Measurements from ENCODE around the gene AKT3. TPM values are rescaled to one million over a fixed set of nuclear protein-coding genes. Genes with fewer than 3 reads are reported as not detected.

Gene AKT3
- total RNA-seq, 4 donors from 2014 or later: 8.5 to 16.0 (median 15.2) TPM

GRCh38 chr1:243505986-243506689, 343.9 kb downstream of the AKT3 start:
- Histone ChIP-seq H3K27me3 (no peaks in the 10 kb centered on the region), H3K27ac (no peak overlapping the region), H3K9me3 (no peaks in the 10 kb centered on the region), H3K36me3 (peaks cover 0 to 15% of the 10 kb centered on the region in 2 donors), H3K4me1 (no peaks in the 10 kb centered on the region), H3K4me3 (no peak overlapping the region)
- intact Hi-C loops (cut with DNase I; ENCODE audit: low total_unique reads): no loop called here
- in situ Hi-C loops (cut with MboI; ENCODE audit: low sequenced_read_pairs in 4 of 4): no loop called here
- DNase-seq (no peak), ATAC-seq (no peak)
- TF ChIP-seq POLR2A (IDR thresholded peaks at IDR 0.05) (no peak), CTCF (IDR thresholded peaks at IDR 0.05 in 4 of 5, conservative IDR thresholded peaks at IDR 0.05 in 1 of 5) (no peak)

GRCh38 chr1:243503155-243503554, 346.9 kb downstream of the AKT3 start:
- Histone ChIP-seq H3K4me1 (no peaks in the 10 kb centered on the region), H3K27ac (no peak overlapping the region), H3K4me3 (no peak overlapping the region), H3K9me3 (no peaks in the 10 kb centered on the region), H3K36me3 (peaks cover 0 to 15% of the 10 kb centered on the region in 2 donors), H3K27me3 (no peaks in the 10 kb centered on the region)
- no peak for TF ChIP-seq CTCF (IDR thresholded peaks at IDR 0.05 in 4 of 5, conservative IDR thresholded peaks at IDR 0.05 in 1 of 5)
- TF ChIP-seq POLR2A (IDR thresholded peaks at IDR 0.05): no peak
- ATAC-seq (no peak), DNase-seq (no peak)
- intact Hi-C loops (cut with DNase I; ENCODE audit: low total_unique reads): no loop called here
- in situ Hi-C loops (cut with MboI; ENCODE audit: low sequenced_read_pairs in 4 of 4): no loop called here

- intact Hi-C loops (cut with DNase I; ENCODE audit: low total_unique reads) (no loop called here), in situ Hi-C loops (cut with MboI; ENCODE audit: low sequenced_read_pairs in 4 of 4) (no loop called here)
- Histone ChIP-seq H3K4me1 (peaks cover 3 to 4% of the 10 kb centered on the region in 2 donors), H3K27ac (no peak overlapping the region), H3K27me3 (no peaks in the 10 kb centered on the region), H3K36me3 (peaks cover 0 to 15% of the 10 kb centered on the region in 2 donors), H3K9me3 (no peaks in the 10 kb centered on the region), H3K4me3 (no peak overlapping the region)
- DNase-seq (no peak), ATAC-seq (no peak)
- TF ChIP-seq CTCF (IDR thresholded peaks at IDR 0.05 in 4 of 5, conservative IDR thresholded peaks at IDR 0.05 in 1 of 5): no peak
- TF ChIP-seq POLR2A (IDR thresholded peaks at IDR 0.05): no peak
Observed at GRCh38 chr1:243501002-243501401, 349.0 kb downstream of the AKT3 start.

- no peaks in the 10 kb centered on the region for H3K9me3 ChIP-seq
- TF ChIP-seq CTCF (IDR thresholded peaks at IDR 0.05 in 4 of 5, conservative IDR thresholded peaks at IDR 0.05 in 1 of 5): no peak
- TF ChIP-seq POLR2A (IDR thresholded peaks at IDR 0.05): no peak
- no peak overlapping the region for H3K4me3 ChIP-seq
- ATAC-seq (no peak), DNase-seq (no peak)
- peaks cover 0 to 15% of the 10 kb centered on the region in 2 donors for H3K36me3 ChIP-seq
- H3K27me3 ChIP-seq: no peaks in the 10 kb centered on the region
- intact Hi-C loops (cut with DNase I; ENCODE audit: low total_unique reads): no loop called here
- no peak overlapping the region for H3K27ac ChIP-seq
- in situ Hi-C loops (cut with MboI; ENCODE audit: low sequenced_read_pairs in 4 of 4): no loop called here
- H3K4me1 ChIP-seq: peaks cover 8 to 9% of the 10 kb centered on the region in 2 donors
Observed at GRCh38 chr1:243500512-243500911, 349.5 kb downstream of the AKT3 start.

Data from gastrocnemius medialis (tissue), 4 donors.